Keratinocyte (primary cell): ENCODE measurements around the gene MEGF11. TPM values are rescaled to one million over a fixed set of nuclear protein-coding genes. Genes with fewer than 3 reads are reported as not detected.

Experiments
- DNase-seq: peaks from one replicate; pipeline ENCODE4 v3.0.0-alpha.2; 2011; ENCODE audit warnings: low read depth, missing footprints, low spot score
- FAIRE-seq: peaks from 2 replicates; lab custom pipeline; 2011; peaks lifted over from hg19 to GRCh38; lab: Jason Lieb, UNC
- H2AFZ ChIP-seq: 2 replicates; pipeline ENCODE4 v1.6.0; 2012; ENCODE audit warnings: low read length, control low read depth, inconsistent platforms; ENCODE audit not compliant: control insufficient read depth
- H3K27ac ChIP-seq: 2 replicates; pipeline ENCODE4 v1.5.1; 2011; ENCODE audit warnings: low read length; ENCODE audit not compliant: control insufficient read depth, insufficient read depth
- H3K27me3 ChIP-seq: 3 replicates; pipeline ENCODE4 v1.6.0; 2011; ENCODE audit warnings: low read length; ENCODE audit not compliant: control insufficient read depth, insufficient read depth; ENCODE audit errors: extremely low read depth
- H3K36me3 ChIP-seq, 2 experiments: 2 replicates in 1 of 2; 3 replicates in 1 of 2; pipeline ENCODE4 v1.5.1; 2011; ENCODE audit warnings: low read length in 2 of 2, mild to moderate bottlenecking in 1 of 2; ENCODE audit not compliant: control insufficient read depth in 2 of 2, insufficient read depth in 2 of 2; ENCODE audit errors: extremely low read depth in 1 of 2
- H3K4me1 ChIP-seq: 3 replicates; pipeline ENCODE4 v1.5.1; 2011; ENCODE audit warnings: low read length; ENCODE audit not compliant: control insufficient read depth, insufficient read depth; ENCODE audit errors: extremely low read depth
- H3K4me2 ChIP-seq: 3 replicates; pipeline ENCODE4 v1.6.0; 2011; ENCODE audit warnings: low read depth, low read length; ENCODE audit not compliant: control insufficient read depth, insufficient read depth; ENCODE audit errors: extremely low read depth
- H3K4me3 ChIP-seq, 3 experiments: fragments of 200-600 bp in 1 of 3; sonication (generic) in 1 of 3; 2 replicates in 2 of 3; 3 replicates in 1 of 3; pipeline ENCODE4 v1.5.1; 2011 to 2016; ENCODE audit warnings: low read length in 3 of 3, mild to moderate bottlenecking in 3 of 3, control low read depth in 2 of 3, inconsistent platforms in 1 of 3, low read depth in 1 of 3, mixed read lengths in 1 of 3, mixed run types in 1 of 3, moderate library complexity in 1 of 3; ENCODE audit not compliant: control insufficient read depth in 2 of 3, insufficient read depth in 2 of 3; ENCODE audit errors: extremely low read depth in 1 of 3
- H3K79me2 ChIP-seq: 2 replicates; pipeline ENCODE4 v1.6.0; 2012; ENCODE audit warnings: low read length; ENCODE audit not compliant: control insufficient read depth, insufficient read depth
- H3K9ac ChIP-seq: 3 replicates; pipeline ENCODE4 v1.6.0; 2011; ENCODE audit warnings: low read length; ENCODE audit not compliant: control insufficient read depth, insufficient read depth; ENCODE audit errors: extremely low read depth
- H3K9me1 ChIP-seq: 3 replicates; pipeline ENCODE4 v1.6.0; 2011; ENCODE audit warnings: low read length; ENCODE audit not compliant: control insufficient read depth, insufficient read depth; ENCODE audit errors: extremely low read depth
- H3K9me3 ChIP-seq: 2 replicates; pipeline ENCODE4 v1.5.1; 2012; ENCODE audit warnings: low read depth, low read length; ENCODE audit not compliant: control insufficient read depth
- H4K20me1 ChIP-seq: 3 replicates; pipeline ENCODE4 v1.6.0; 2011; ENCODE audit warnings: low read length; ENCODE audit not compliant: control insufficient read depth, insufficient read depth; ENCODE audit errors: extremely low read depth
- EZH2 ChIP-seq: IDR thresholded peaks from one replicate; pipeline ENCODE4 v1.6.1; 2012; ENCODE audit warnings: inconsistent platforms, mild to moderate bottlenecking, low read length, moderate library complexity
- dilution Hi-C: fragments of 300-500 bp; cut with MboI; formaldehyde crosslinking; loops from one replicate; pipeline ENCODE4 v1.7.0; 2020; ENCODE audit warnings: low sequenced_read_pairs; ENCODE audit not compliant: extremely low pct_ligation_motif_present
- polyA plus RNA-seq, 5 experiments: library from polyadenylated mRNA; depleted of rRNA in 3 of 5; stranded (reverse) in 3 of 5; stranded (forward) in 1 of 5; unstranded in 1 of 5; fragments of >200 nt; gene quantifications; 1 replicate in 1 of 5; 2 replicates in 3 of 5; 3 replicates in 1 of 5; pipeline versions ENCODE4 v1.2.1 to v1.2.3, GENCODE V29; 2011 to 2012; ENCODE audit warnings: missing spikeins in 2 of 5, low read depth in 1 of 5, low replicate concordance in 1 of 5
- TF ChIP-seq, protein P1 (sequence below), 3 experiments: IDR thresholded peaks in 1 of 3; conservative IDR thresholded peaks in 1 of 3; optimal IDR thresholded peaks in 1 of 3; 2 replicates in 2 of 3; 3 replicates in 1 of 3; pipeline versions ENCODE3 to v1.5.1; 2011; ENCODE audit warnings: low read length in 3 of 3, mild to moderate bottlenecking in 3 of 3, moderate library complexity in 2 of 3, control low read depth in 1 of 3, inconsistent platforms in 1 of 3; ENCODE audit not compliant: insufficient read depth in 2 of 3; ENCODE audit errors: extremely low read depth in 1 of 3

The MEGF11 gene
- polyA plus RNA-seq, 1 donor (not counting 4 experiments of a cell fraction or from before 2014, with no cell fraction given), result not detected

DNA sequence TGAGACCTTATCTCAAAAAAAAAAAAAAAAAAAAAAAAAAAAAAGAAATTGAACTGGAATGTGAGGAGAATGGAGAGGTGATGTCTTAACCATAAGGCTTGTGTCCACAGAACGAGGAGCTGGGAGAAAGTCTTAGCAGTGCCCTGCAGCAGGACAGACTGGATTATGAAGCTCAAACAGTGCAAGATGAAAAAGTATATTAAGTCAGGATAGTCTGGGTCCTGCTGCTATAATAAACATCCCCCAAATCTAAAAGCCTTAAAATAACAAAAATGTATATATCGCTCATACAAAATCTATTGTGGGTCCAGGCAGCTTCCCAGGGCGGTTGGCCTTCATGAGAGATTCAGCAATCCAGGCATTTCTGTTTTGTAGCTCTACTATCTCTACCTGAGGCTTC, 208.7 kb downstream of the MEGF11 start:
- dilution Hi-C loops, result no loop called here

DNA sequence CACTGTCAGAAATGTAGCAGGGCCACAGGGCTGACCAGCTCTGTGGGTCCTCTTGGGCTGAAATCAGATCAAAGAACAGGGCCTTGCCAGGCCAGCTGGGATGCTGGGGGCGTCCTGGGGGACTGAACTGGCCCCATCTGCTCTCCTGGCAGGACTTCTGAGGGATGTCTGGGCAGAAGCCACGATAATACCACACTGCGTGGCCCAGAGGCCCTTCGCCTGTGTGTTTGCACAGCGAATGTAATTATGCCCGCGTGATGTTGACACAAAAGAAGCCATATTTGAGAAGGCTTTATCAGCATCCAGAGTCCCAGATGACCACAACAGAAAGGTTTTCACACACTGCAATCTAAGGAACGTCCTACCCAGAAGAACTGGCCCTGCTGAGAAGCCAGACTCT, 210.3 kb downstream of the MEGF11 start:
- Histone ChIP-seq H3K27me3 (peaks cover 2% of the 10 kb centered on the region), H3K4me1 (peaks cover 18% of the 10 kb centered on the region), H3K9me1 (no peaks in the 10 kb centered on the region), H3K4me3 (no peak overlapping the region), H3K4me2 (no peak overlapping the region), H3K36me3 (no peaks in the 10 kb centered on the region), H2AFZ (no peak overlapping the region), H3K27ac (no peak overlapping the region), H3K79me2 (no peaks in the 10 kb centered on the region), H3K9me3 (no peaks in the 10 kb centered on the region), H4K20me1 (no peaks in the 10 kb centered on the region), H3K9ac (no peak overlapping the region)
- dilution Hi-C loops, result no loop called here
- DNase-seq (no peak), FAIRE-seq (no peak)
- TF ChIP-seq EZH2, result no peak
- TF ChIP-seq, protein P1, sequence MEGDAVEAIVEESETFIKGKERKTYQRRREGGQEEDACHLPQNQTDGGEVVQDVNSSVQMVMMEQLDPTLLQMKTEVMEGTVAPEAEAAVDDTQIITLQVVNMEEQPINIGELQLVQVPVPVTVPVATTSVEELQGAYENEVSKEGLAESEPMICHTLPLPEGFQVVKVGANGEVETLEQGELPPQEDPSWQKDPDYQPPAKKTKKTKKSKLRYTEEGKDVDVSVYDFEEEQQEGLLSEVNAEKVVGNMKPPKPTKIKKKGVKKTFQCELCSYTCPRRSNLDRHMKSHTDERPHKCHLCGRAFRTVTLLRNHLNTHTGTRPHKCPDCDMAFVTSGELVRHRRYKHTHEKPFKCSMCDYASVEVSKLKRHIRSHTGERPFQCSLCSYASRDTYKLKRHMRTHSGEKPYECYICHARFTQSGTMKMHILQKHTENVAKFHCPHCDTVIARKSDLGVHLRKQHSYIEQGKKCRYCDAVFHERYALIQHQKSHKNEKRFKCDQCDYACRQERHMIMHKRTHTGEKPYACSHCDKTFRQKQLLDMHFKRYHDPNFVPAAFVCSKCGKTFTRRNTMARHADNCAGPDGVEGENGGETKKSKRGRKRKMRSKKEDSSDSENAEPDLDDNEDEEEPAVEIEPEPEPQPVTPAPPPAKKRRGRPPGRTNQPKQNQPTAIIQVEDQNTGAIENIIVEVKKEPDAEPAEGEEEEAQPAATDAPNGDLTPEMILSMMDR (optimal IDR thresholded peaks at IDR 0.05 in 1 of 3, IDR thresholded peaks at IDR 0.05 in 1 of 3, conservative IDR thresholded peaks at IDR 0.05 in 1 of 3; ENCODE audit: extremely low read depth in 1 of 3, insufficient read depth in 2 of 3, low read length in 3 of 3), result no peak

More for the DNA sequence above, 208.7 kb downstream of the MEGF11 start:
- no peak overlapping the region for H3K27ac ChIP-seq
- peaks cover 5% of the 10 kb centered on the region for H3K4me1 ChIP-seq
- no peak overlapping the region for H3K4me3 ChIP-seq
- no peaks in the 10 kb centered on the region for H4K20me1 ChIP-seq
- no peak overlapping the region for H2AFZ ChIP-seq
- FAIRE-seq (no peak), DNase-seq (no peak)
- no peaks in the 10 kb centered on the region for H3K9me3 ChIP-seq
- no peaks in the 10 kb centered on the region for H3K79me2 ChIP-seq
- no peaks in the 10 kb centered on the region for H3K36me3 ChIP-seq
- no peak overlapping the region for H3K9ac ChIP-seq
- no peak for TF ChIP-seq EZH2
- TF ChIP-seq, protein P1 (optimal IDR thresholded peaks at IDR 0.05 in 1 of 3, IDR thresholded peaks at IDR 0.05 in 1 of 3, conservative IDR thresholded peaks at IDR 0.05 in 1 of 3; ENCODE audit: extremely low read depth in 1 of 3, insufficient read depth in 2 of 3, low read length in 3 of 3), result no peak
- H3K9me1 ChIP-seq, result no peaks in the 10 kb centered on the region
- H3K27me3 ChIP-seq, result peaks cover 2% of the 10 kb centered on the region
- H3K4me2 ChIP-seq, result no peak overlapping the region
